SK-N-DZ (cell line): ENCODE data around the gene LIMK1.
A peak's percentile ranks its signal among the peaks of the same experiment; 100 is the strongest.

ENCODE experiments used
- DNase-seq: peaks from one replicate; pipeline ENCODE4 v3.0.0-alpha.2; 2015; ENCODE audit warnings: low spot score

The LIMK1 gene

DNA sequence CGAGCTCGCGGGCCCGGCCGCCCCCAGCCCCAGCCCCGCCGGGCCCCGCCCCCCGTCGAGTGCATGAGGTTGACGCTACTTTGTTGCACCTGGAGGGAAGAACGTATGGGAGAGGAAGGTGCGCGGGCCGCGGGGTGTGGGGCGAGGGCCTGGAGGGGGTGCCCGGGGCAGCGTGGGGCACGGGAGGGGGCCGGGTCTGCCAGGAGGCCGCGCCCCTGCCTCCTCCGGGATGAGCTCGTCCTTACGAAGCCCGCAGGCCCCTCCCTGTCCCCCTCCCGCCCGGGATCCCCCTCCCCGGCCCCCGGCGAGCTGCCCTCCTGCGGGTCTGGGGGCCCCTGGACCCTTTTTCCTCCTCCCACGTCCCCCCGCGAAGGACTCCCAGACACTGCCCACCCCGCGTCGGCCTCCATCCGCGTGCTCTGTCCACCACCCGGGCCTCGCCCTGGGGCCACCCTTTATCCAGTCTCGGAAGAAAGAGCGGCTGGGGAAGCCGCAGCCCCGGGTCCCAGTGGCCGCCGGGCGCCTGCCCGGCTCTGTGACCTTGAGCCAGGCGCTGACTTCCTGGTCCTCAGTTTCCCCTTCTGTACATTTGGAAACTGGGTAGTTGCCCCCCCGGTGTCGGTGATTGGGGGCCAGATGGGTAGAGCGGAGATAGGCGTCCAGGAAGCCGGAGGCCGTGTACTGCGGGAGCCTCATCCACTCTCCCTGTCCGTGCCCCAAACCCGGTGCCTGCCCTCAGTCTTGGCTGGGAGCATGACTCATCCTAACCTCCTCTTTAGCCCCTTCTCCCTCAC, 521 bp downstream of the LIMK1 start:
- no peak for DNase-seq

DNA sequence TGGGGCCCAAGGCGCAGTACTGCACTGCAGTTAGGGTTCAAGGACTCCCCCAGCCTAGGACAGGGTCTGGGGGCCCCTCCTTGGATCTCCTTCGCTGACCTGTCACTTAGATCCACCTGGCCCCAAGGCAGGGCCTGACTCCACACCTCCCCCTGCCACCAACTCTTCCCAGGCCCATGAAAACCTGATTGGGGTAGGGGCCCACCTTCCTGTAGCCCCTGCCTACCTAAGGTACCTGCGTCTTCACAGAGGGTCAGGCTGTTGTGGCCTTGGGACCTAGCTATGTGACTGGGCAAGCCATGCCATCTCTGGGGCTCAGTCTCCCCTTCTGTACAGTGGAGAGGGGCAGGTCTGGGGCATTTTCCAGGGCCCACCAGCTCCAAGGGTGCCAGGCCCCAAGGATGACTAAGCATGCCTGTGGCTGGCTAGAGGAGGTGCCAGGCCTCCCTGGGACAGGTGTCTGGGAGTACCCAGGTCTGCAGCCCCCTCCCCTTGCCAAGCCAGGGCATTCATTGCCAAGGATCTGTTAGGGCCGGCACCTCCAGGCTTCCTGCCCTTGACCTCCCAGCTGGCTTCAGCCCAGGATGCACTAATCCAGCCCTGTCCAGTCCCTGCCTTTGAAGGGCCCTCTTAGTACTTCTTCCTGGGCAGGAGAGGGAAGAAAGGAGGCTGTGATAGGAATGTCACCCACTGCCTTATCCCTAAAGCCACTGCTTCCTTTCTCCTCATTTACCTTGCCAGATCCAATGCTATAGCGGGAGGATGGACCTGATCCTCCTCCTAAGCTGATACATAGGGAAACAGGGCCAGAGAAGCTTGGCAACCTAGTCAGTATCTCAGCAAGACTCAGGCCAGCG, 1.3 kb downstream of the LIMK1 start:
- no peak for DNase-seq

DNA sequence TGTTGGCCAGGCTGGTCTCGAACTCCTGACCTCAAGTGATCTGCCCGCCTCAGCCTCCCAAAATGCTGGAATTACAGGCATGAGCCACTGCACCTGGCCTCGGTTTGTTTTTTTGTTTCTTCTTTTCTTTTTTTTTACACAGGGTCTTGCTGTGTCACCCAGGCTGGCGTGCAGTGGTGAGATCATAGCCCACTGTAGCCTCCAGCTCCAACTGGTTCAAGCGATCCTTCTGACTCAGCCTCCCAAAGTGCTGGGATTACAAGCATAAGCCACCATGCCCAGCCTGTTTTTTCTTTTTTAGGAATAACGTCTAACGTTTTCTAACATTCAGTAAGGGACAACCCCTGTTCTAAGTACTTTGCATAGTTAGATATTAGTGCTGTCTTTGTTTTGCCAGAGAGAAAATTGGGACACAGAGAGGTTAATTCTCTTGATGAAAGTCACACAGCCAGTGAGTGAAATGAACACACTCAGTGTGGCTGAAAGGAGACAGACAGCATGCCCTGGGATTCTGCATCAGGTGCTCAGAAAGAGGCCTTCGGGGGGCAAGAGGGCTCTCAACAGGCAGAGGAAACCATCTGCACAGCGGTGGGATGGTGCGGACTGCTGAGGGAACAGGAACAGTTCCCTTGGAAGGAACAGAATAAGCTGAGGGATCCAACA, 4.3 kb downstream of the LIMK1 start:
- DNase-seq: no peak

DNA sequence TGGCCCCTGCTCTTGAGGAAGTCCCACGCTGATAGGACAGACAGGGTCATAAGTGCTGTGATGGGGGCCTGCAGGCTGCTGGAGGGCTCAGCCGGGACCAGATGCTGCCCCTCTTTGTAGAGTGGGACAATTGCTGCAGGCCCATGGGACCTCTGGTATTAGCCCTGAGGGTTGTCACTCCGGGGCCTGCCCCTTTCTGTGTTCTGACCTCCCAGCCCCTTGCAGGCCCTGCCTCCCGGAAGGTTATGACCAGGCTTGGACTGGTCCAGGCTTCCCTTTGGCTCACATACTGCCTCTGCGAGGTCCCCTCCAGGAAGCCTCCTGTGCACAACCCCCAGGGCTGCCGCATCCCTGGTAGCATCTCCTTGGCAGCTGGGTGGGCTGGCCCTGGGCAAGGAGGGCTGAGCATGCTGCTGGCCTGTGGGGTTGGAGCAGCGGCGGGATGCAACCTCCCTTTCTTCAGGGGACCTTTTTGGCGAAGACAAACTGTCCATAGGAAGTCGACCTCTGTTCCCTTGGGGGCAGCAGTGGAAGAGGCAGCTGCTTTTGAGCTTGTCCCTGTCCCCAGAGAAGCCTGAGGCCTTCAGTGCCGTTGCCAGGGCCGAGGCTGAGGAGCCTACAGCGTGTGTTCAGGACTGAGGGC, 8.8 kb downstream of the LIMK1 start:
- DNase-seq: peak; percentile 81

DNA sequence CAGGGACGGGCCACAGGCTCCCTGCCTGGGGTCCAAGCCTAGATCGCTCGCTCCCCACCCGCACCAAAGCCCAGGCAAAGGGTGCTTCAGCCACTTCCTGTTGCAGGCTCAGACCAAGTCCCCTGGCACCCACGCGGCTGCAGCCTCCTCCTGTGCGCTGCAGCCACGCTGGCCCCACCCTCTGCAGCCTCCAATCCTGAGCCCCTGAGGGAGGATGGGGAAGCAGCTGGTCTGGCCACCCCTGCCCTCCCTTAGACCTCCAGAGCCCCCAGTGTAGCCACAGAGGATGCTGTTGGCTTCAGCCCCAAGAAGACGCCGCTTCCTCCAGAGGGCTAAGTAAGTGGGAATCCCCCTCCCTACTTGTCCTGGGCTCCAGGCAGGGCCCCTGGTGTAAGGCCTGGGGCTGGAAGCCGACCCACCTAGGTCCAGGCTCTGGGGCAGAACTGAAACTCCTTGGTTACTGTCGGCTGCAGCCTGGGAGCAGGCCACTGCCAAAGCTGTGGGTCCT, 9.4 kb downstream of the LIMK1 start:
- peak; percentile 35 for DNase-seq

DNA sequence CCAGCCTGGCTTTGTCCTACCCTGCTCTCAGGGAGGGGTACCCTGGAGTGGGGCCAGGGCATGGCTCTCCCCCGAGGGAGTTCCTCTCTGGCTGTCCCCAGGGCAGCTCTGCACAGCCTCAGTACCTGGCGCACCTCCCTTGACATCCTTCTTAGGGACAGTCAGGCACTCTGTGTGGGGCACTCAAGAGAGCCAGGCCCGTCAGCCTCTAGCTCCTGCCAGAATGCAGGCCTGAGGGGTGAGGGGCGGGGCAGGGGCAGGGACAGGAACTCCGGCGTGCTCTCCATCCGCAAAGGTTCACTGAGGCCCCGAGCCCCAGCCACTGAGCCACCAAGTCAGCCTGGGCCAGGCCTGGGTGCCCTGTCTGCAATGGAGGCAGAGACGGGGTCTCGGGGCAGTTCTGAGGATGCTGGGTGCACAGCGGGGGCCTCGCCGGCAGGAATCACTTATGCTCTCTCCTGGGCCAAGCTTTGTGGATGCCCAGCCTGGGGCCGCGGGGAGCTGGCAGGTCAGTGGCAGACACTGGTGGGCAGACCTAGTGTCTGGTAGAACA, 10.1 kb downstream of the LIMK1 start:
- DNase-seq: no peak

DNA sequence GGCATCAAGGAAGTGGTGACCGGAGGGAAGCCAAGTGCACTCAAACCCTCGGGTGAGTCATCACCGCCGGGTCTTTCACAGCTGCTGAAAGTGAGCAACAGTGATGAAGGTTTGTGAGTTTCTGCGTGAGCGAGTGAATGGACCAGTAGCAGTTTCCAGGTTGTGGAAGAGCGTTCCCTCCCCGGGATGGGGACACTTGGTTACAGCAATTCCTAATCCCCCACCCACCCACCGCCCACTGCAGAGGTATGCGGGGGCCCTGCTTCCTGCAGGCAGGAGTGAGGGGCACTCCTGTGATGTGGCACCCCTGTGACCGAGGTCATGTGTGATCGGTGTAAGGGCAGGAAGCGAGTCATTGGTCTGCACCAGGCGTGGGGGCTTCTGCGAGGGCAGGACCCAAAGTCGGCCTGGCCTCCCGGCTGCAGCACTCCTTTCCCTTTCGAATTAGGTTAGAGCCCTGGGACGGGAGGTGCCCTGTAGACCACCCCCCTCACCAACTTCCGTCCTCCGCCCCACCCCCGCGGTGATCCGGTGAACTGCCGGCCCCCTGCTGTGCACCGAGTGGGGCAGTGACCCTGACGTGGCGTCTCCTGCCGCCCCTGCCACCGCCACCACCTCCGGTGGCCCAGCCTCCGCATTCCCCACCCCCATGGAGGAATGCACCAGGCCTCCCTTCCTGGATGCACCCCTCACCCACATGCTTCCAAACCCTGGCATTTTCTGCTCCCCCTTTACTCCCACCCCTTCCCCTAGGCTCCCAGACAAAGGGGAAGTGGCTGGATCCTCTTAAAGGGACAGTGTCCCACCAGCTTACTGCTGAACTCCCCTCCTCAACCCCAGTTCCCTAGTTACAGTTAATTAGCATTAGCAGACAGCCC, 10.9 kb downstream of the LIMK1 start:
- DNase-seq: peak; percentile 56

DNA sequence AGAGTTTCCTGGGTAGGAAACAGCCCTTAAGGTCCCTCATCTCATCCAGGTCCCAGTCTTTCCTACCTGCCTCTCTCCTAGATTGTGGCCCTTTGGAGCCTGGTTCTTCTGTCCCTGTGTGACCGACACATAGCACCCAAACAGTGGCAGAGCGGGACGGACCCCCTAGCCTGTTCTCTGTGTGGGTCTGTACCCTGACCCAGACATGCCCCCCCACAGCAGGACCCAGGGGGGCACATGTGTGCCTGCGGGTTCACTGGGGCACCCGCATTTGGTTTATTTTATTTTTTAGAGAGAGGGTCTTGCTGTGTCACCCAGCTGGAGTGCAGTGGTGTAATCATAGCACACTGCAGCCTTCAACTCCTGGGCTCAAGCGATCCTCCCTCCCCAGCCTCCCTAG, 11.5 kb downstream of the LIMK1 start:
- no peak for DNase-seq

DNA sequence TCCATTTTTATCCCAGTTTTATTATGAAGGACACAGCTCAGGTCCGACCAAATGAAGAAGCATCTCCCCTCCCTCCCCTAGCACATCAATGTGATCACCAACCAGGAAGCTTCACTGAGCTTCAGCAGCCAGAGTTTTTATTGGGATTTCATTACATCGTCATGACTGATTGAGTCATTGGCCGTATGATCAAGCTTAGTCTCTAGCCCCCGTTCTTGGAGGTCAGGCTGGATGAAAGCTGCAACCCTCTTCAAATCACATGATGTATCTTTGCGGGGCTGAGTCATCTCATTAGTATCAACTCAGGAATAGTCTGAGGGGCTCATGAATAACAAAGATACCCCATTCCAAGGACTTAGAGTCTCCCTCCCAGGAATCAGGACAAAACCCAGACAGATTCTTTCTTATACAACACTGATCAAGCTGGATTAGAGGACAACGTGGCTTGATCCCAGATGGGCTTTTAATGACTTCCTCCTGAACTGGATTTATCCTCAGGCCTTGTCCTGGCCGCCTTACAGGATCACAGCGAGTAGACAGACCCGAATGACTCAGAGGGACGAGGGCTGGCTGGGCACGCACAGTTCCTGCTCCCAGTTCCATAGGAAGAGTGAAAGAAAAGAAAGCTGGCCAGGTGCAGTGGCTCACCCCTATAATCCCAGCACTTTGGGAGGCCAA, 14.5 kb downstream of the LIMK1 start:
- no peak for DNase-seq

DNA sequence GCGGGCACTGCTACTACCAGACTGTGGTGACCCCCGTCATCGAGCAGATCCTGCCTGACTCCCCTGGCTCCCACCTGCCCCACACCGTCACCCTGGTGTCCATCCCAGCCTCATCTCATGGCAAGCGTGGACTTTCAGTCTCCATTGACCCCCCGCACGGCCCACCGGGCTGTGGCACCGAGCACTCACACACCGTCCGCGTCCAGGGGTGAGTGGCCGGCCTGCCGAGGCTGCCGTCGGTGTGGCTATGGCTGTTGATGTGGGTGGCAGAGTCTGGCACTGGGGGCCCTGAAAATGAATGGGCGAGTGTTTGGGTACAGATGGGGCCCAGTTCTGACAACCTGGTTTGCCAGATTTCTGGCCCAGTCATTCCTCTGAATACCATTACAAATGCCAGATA, 15.4 kb downstream of the LIMK1 start:
- DNase-seq: no peak

DNA sequence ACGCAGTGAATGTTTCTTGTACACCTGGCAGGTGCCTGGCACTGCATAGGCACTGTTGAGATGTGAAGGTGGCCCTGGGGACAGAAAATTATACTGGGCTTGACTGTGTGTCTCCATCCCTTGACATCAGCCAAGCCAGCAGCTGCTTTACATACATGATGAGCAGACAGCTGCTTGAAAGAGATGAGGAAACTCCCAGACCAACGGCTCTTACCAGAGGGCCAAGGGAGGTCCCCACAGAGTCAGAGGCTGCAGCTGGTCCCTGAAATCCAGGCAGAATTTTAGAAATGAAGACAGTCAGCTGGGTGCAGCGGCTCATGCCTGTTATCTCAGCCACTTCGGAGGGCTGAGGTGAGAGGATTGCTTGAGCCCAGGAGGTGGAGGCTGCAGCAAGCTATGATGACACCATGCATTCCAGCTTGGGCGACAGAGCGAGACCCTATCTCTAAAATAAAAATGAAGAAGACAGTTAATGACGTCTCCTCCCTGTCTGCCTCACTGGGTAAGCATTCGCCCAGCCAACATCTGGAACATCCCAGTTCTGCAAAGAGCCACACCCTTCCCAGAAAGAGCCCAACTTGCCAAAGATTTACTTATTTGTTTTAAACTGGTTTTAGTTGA, 17.6 kb downstream of the LIMK1 start:
- DNase-seq: no peak

DNA sequence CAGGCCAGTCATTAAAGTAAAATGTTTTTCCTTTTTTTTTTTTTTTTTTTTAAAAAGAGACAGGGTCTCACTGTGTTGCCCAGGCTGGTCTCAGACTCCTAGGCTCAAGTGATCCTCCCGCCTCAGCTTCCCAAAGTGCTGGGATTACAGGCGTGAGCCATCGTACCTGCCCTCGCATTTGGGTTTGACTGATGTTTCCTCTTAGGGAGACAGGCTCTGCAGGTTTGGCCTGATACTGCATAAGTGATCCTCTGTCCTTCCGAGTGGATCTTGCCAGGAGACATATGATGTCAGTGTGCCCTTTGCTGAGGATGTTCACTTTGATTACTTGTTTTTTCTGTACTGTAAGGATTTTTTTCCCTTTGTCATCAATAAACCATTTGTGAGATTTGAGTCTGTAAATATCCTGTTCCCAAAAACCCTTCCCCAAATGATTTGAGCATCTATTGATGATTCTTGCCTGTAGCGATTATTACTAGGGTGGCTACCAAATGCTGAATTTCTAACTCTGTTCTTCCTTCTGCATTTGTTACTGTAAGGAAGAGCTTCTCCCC, 19.7 kb downstream of the LIMK1 start:
- DNase-seq: no peak

DNA sequence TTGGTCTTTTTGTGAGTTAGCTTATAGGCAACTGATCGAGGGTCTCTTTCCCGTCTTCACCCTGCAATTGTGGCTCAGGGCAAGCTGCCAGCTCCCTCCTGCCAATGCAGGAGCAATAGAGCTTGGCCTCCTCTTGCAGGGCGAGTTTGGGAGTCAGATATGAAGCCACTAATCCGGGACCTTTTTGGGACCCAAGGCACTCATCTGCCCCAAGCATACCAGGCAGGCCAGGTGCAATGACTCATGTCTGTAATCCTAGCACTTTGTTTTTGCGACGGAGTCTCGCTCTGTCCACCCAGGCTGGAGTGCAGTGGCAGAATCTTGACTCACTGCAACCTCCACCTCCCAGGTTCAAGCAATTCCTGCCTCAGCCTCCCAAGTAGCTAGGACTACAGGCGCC, 21.1 kb downstream of the LIMK1 start:
- DNase-seq: no peak

DNA sequence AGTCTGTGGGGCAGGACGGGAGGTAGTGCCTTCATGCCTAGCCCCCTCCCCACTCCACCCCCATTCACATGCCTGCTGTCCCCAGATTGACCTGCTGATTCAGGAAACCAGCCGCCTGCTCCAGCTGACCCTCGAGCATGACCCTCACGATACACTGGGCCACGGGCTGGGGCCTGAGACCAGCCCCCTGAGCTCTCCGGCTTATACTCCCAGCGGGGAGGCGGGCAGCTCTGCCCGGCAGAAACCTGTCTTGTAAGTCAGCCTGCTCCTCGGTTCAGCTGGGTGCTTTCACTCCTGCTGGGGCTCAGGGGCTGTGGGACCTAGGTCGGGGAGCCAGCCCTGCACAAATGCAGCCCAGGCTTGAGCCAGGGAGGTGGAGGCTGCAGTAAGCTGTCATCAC, 22.4 kb downstream of the LIMK1 start:
- no peak for DNase-seq

DNA sequence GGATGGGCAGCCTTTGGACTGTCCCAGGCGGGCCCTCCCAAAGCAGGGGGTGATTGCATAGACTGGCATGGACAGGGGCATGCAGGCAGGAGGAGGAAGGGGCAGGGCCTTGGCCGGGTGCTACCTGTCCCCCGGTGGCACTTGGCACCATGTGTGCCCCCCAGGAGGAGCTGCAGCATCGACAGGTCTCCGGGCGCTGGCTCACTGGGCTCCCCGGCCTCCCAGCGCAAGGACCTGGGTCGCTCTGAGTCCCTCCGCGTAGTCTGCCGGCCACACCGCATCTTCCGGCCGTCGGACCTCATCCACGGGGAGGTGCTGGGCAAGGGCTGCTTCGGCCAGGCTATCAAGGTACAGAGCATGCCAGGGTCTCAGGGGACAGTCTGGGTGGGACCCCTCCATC, 23.2 kb downstream of the LIMK1 start:
- DNase-seq: no peak

DNA sequence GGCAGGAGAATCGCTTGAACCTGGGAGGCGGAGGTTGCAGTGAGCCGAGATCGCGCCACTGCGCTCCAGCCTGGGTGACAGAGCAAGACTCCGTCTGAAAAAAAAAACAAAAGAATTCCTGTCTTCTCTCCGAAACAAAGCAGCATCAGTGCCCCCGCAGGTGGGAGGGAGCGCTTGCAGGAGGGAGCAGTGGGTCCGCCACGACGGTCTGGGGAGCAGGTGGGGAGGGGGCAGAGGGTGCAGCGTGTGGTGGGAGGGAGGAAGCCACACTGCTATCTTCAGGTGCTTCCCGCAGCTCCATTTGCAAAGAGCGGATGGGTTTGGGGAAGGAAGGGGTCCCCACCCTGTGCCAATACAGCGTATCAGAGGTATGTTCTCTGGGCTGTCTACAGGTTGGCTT, 31.7 kb downstream of the LIMK1 start:
- DNase-seq: no peak

DNA sequence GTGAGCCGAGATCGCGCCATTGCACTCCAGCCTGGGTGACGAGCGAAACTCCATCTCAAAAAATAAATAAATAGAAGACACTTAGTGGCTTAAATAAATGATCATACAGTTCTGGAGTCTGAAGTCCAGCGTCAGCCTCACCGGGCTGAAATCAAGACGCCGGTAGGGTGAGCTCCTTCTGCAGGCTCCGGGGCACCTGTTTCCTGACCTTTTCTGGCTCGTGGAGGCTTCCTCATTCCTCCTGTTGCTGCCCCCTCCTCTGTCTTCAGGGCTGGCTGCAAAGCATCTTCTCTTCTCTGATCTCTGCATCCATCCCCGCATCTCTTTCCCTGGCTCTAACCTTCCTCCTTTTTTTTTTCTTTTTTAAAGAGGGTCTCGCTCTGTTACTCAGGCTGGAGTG, 32.8 kb downstream of the LIMK1 start:
- no peak for DNase-seq

DNA sequence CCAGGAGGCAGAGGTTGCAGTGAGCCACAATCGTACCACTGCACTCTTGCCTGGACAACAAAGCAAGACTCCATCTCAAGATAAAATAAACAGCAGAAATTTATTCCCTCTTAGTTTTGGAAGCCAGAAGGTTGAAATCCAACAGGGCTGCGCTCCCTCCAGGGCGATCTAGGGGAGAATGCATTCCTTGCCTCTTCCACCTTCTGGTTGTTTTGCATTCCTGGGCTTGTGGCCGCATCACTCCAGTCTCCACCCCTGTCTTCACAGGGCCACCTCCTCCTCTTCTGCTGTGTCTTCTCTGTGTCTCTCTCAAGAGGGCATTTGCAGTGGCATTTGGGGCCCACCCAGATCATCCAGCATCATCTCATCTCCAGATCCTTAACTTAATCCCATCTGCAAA, 36.2 kb downstream of the LIMK1 start:
- no peak for DNase-seq
